Activated gamma-delta T cell treated with Interleukin-2 at 50 U/mL for 16 hours (primary cell): Measurements from ENCODE around the gene DPCD.
"Not testable (repeated sequence)": the region's sequence is repeated elsewhere in the genome, so short reads cannot be mapped to it uniquely, and the experiment has no call there.

ENCODE experiments used
- DNase-seq: peaks from one replicate; pipeline ENCODE4 v3.0.0-alpha.2; 2020

DPCD gene

DNA sequence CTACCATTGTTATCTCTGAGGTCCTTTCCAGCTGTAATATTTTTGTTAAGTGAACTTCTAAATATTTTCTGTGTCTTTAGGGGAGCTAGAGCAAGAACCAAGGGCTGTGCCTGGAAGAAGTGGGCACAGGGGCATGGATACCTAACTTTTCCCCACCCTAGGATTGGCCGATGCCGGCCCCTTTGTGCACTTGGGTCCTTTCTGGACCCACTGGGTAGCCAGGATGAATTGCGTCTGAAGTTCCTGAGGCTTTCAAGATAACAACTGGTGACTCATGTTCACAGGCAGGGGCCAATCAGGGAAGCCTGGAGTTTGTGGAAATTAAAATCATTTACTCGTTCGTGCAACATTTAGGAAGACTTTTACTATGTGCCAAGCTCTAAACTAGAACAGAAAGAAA is 758 bp downstream of the DPCD start:
- no peak for DNase-seq

DNA sequence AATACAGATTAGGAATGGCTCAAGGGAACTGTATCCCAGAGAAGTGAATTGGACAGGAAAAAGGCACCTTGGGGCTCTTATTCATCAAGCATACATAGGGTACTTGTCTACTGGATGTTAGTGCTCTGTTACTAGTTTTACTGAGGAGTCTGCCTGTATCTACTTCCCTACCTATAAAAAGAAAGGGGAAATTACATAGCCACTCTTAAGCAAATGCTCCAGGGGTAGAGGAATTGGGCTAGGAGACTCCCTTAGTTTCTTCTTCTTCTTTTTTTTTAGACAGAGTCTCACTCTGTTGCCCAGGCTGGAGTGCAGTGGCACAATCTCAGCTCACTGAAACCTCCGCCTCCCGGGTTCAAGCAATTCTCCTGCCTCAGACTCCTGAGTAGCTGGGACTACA is 5.2 kb downstream of the DPCD start:
- DNase-seq: not testable (repeated sequence)

DNA sequence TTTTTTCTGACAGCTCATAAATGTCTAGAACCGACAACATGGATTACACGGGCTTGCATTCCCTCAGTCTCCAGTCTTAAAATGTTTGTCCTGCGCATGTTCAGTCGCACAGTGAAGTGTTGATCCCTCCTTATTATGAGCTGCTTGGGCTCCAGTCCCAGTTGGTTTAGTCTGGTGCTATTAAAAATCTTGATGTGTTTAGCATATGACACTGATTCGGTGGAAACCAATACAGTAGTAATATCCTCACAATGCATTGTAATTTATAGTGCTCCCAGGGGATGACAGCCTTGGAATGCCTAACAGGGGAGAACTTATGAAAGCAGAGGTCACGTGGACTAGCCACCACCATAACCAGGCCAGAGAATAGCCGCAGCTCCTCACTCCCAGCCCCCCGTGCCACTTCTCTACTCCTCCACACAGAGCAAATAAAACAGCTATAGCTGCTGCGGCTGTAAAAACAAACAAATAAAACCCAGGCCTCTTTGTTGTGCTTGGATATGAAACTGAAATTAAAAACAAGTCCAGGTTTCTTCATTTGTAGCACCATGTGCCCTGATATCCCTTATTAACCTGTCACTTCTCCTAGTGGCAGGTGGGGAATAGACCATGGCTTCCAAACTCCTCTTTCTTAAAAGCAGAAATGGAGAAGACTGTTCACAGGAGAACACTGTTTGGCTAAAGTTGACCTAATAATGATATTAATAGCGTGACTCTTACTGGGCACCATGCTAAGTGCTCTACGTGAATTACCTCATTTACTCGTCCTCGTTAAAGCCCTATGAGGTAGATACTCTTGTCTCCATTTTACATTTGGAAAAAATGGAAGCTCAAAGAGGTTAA is 7.7 kb downstream of the DPCD start:
- no peak for DNase-seq

DNA sequence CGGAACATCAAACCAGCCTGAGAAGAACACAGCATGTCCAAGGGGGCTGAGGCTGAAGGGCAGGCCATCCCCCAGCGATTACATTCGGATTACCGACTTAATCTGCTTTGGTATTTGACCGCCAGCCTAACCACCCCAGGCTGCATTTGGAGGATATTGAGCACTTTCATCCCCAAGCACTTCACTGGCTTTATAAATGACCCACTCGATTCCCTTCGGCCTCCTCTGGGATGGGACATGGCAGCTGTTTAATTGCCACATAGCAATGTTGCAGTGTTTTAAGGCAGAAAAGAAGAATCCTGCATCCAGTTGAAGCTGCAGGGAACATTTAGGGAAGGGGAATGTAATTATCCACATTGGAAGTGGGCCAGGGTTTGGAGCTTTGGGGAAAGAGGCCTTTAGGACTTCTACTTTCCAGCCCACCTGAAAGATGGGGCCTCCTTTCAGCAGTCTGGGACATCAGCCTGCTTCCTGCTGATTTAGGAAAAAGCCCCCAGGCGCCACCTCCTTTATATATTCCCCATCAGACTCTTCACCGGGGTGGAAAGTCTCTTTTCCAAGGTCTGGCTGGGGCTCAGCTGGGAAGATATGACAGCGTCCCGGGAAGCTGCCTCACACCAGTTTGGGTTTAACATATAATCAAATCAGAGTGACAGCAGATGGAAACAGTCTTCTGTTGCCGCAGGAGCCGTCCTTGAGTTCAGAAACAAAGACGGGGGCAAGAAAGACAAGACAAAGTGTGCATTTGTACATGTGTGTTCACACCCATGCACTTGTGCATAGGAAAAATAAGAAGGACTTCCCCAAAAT is 9.2 kb downstream of the DPCD start:
- no peak for DNase-seq

DNA sequence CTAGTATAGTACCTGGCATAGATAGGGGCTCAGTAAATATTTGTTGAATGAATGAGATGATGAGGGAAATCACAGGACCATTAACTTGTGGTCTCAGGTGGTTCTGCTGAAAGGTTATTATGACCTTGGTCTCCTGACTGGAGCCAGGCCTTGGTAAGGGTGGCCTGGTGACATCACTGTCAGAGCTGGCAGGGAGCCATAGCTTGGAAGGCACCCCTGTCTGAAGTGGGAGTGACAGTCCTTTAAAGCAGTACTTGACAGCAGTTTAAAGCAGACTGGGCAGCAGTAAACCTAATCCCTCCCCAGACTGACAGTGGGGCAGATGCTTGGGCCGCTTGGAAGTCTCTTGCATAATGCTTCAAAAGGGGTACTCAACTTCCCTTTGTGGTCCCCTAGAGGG is 13.4 kb downstream of the DPCD start:
- DNase-seq: no peak

DNA sequence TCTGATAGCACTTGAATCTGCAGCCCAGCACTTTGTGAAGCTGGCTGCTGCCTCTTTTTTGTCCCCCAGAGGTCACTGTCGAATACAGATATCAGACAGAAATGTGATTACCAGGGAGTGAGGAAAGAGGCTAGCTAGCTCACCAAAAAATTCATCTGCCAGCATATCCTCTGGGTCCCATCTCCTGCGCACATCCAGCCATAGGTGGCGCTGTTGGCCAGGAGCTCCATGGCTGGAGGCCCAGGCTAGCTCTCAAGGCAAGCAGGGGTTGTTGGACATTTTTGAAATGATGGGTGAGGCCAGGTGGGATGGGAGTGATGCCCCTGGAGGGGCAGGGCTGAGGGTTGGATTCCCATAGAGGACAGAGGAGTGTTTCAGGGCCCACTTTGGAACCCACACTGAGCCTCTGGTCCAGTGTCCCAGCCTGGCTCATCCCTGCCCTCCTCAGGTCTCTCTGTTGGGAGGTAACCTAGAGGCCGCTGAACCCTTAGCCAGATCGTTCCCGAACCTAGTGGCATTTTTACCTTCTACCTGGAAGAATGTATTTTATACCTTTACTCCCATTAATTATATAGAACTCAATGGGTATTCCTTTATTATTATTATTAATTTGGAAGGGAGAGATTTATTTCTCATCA is 14.8 kb downstream of the DPCD start:
- peak; percentile 12 for DNase-seq

DNA sequence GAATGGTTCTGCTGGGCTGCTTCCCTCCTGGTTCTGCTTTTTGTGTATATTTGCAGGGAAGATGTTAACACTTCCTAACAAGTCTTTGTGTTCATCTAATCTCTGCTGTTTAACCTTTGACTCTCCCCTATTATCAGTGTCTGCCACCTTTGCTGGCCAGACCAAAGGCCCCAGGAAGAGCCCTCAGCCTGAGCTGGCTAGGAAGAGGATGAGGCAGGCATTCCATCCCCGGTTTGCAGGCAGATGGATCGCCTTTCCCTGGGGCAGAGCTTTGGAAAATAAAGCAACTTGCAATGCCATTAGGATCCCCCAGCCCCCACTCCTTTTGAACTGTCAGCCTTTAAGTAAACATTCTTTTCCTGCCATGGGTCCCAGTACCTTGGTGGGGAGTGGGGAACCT is 19.0 kb downstream of the DPCD start:
- DNase-seq: no peak

DNA sequence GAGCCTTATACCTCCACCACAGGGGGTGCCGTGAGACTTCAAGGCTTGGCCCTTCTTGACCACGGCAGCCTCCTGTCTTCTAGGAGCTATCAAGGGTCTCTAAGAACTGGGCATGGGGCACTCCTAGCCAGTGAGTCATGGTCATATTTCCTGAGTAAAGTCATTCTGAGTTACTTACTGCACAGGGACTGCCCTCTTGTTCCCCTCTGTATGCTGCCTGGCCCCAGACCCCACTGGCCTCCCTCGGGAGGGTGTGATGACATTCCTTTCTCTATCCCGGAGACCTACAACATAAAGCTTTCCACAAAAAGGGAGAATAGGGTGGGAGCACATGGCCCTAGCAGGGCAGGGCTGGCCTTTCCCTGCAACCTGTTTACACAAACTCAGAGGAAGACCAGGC is 21.4 kb downstream of the DPCD start:
- no peak for DNase-seq

DNA sequence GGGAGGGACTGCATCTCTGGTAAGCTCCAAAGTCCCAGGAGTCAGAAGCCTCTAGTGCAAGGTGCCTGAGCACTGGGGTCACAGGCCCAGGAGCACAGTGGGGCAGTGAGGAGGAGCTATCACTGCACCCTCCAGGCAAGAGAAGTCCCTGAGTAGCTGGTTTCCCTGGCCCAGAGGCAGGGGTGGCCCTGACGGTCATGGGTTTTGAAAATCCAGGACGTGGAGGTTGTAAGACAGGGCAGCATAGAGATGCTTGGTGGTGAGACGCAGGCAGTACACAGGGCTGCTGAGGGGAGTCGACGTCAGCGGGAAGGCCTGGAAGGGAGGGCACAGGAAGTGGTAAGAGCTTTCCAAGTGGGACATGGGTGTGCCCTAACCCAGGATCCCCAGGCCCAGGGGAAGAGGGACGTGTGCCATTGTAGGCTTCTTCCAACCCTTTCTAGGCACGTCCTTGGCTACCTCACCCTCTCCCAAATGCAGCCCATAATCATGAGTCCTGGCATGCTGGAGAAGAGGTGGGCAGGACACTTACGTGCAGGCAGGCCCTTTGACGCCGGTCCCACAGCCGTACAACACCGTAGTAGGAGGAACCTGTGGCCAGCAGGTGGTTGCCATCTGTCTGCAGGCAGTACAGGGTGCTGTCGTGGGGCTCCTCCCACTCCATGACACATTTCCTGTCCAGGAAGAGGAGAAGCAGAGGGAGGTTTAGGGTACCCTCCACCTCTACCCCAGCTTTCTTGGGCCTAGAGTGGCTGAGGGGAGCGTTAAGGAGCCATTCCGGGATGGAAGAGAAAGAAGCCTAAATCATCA is 23.2 kb downstream of the DPCD start:
- DNase-seq: no peak

DNA sequence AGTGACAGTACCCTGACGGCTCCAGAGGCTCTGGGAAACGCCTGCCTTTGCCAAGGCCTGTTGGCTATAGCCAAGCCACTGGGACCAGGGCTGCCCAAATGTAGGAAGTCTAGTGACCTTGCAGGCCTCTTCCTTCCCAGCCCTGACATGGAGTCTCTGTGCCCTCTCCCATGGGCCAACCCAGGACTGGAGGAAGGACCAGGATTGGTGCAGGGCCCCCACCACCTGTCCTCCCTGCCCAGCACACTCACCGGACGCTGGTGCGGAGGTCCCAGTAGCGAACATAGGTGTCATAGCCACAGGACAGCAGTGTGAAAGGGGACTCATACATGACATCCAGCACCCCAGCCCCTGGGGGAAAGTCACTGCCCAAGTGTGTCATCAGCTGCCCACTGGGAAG is 24.0 kb downstream of the DPCD start:
- DNase-seq: no peak

DNA sequence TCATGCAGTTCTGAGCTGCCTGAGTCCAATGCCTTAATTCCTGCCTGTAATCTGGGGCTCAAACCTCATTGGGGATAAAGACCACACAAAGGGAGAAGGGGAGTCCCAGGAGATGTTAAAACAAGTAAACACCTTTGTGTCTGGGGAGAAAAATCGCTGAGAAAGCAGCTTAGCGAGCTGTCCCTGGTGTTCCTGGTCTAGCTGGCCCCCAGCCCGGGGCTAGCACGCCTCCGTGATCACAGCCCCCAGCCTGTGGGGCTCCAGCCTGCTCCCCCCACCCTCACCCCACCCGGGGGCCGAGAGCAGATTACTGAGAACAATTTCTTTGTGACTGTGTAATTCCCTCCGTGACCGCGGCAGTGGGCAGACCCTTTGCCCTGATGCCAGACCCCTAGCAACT is 24.8 kb downstream of the DPCD start:
- no peak for DNase-seq

DNA sequence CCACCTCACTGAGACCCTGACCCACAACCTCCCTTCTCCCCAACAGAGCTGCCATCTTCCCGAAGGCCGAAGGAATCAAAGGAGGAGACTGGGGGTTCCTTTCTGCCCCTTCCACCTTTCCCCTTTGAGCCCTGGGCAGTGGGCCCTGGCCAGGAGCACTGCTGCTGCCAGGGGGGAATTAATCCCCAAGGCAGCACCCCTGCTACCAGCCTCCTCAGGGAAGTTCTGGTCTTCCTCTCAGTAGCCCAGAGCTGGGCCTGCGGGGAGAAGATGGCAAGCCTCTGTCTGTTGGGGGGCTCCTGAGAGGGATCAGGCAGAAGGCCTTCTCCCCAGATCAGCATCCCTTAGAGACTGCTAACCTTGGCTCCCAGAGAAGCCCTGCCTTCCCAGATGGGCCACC is 25.5 kb downstream of the DPCD start:
- DNase-seq: no peak

DNA sequence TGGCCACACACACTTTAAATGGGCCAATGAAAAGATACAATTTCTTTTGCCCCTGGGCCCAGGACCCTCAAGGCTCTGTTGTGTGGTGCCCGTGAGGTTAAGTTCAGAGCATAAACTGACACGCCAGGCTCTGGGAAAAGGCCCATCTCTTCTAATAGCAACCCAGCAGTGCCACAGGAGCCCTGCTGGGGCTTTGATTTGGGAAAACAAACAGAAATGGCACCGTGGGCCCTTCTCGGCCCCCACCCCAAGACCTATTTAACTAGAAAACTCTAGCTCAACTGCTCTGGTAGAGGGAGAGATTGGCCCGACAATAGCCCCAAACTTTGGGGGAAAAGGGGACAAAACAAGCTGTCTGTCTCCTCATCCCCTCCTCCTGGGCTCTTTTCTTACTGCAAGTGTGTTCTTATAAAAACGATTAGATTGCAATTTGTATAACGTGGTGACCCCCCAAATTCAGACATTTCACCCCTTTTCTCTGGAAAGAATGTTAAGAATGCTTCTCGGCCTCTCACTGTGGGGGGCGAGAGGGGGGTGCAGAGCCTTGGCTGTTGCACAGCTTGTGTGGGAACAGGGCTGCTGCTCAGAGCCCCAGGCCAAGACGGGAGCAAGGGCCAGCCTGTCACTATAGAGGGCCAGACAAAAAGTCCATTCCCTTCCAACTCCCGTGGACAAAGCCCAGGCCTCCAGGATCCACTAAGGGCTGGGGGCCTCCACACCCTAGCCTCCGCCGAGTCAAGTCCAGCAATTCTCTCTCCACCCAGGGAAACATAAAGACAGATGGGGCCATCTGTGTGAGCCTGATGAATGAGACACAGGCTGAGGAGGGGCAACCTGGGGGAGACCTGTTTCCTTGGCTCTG is 26.8 kb downstream of the DPCD start:
- no peak for DNase-seq

DNA sequence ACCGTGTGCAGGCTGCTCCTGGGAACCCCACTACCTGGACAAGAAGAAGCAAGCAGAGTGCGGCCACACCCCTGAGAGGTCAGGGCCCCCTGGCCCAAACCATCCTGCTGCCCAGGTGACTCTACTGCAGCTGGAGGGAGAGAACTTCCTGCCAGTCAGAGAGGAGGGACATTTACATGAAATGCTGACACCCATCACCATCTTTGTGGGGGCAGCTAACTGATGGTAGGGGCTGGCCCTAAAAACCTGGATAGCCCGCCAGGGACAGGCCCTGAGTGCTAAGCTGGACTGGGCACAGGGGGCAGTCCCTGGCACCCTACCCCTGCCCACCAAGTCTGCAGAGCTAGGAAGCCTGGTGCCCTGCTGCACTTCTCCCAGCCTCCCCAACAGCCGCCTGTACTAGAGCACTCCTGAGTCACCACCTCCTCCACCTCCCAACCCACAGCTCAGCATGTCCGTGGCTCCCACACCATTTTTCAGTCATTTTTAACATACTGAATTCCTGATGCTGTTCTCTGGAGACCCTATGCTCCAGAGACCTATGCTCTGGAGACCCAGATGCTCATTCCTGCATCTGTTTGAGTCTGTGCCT is 27.5 kb downstream of the DPCD start:
- no peak for DNase-seq

DNA sequence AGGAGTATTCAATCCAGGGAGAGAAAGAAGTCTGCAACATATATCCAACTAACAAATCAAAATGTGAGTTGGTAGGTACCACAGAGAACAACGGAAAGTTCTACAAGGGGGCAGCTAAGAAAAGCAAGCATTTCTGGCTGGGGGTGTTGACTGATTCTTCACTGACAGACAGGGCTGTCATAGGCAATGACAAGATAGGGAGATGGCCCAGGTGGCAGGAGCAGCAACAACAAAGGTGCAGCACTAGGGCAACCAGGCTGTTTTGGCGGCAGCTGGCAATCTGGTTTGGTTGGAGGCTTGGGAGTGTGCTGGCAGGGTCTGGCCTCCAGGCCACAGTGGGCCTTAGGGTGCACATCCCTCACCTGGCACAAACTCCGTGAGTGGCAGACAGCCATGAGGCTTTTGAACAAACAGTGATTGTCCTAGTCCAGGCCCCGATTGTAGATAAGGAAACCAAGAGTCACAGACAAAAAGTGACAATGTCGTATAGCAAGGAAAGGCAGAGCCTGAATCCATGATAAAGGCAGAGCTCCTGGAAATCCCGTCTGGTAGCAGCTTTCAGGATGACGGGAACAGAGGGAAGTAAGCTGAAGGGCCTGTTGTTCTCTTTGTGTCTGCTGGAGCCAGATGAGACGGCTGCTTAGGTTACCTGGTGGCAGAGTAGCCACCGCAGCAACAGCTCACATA is 28.4 kb downstream of the DPCD start:
- DNase-seq: no peak

DNA sequence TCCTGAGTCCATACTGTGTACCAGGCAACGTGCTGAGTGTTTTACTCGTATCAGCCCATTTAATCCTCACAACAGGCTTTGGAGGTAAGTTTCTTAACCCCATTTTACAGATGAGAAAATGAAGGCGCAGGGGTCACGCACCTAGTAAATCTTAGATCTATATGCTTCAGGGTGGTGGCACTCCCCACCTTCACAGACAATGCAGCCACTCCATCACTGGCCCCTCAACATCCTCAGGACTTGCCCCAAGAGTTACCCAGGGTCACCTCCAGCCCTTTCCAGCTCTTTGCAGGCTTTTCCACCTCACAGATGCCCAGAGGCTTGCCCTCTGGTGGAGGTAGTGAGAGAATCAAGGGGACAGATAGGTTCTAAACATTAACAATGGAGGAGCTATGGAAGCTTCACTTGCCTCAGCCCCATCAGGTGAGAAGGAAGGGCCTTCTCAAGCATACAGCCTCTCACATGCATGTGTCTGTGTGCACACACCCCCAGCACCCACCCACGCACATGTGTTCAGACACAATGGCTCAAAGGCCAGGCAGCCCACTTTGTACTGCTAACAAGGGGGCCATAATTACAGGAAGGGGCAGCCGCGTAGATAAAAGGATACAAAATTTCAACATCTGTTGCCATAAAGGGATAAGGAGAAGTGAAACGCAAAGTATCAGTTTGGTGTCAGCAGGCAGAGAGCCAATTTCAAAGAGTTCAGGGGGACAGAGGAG is 29.1 kb downstream of the DPCD start:
- DNase-seq: no peak

DNA sequence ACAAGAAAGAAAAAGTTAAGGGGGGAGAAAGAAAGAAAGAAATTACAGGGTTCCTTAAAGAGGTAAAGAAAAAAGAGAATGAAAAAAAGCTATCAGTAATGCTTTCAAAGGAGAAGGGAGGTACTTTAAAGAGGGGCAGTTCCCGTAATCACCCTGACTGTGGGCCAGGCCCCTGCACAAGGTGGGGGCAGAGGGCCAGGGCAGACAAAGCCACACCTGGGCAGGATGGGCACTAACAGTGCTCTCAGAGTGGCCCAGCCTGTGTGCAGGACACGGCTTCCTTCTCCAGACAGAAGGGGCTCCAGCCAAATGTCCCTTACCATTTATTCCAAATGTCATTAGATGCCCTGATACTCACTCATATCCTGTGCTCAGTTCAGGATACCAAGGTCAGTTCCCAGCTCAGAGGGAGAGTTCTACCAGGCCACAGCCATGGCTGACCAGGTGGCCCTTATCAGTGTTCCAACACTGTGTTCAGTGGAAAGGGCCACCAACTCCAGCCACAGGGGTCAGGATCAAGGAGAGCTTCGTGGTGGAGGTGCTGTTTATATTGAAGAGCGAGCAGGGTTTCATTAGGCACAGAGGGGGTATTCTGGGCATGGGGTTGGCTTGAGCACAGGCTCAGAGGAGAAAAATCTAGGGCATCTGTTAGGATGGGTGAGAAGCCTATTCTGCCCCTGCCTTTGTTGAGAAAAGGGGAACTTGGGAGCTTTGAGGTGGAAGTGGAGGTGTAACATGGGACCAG is 29.9 kb downstream of the DPCD start:
- no peak for DNase-seq

DNA sequence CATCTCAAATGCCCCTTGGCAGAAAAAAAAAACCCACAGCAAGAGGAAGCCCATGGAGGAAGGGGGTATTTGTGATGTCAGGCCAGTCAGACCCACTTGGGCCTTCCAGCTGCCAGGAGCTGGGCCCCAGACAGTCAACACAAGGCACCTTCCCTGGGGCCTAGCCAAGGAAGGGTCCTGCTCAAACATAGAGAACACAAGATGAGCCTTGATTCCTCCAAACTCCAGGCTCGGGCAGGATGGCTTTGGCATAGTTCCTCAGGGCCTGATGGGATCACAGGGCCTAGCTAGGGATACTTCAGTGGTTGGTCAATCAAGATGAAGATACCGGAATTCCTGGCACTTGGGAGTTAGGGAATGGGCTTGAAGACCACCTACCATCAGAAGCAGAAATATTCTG is 30.8 kb downstream of the DPCD start:
- no peak for DNase-seq

DNA sequence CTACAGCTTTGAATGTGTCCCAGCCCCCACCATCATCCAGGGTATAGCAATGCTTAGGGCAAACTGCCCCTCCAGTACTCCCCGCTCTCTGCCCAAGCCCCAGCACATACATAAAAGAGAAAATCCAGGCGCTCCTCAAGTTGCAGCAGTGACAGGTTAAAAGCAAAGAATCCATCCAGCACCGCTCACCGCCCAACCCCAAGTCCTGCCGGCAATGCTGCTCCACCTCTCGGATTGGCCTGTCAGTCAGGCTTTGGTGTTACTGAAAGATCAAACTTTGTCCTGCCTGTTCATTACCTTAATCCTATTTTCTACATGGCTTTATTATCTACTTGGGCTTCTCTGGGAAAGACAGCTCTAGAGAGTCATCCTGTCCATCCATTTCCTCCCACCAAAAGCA is 31.9 kb downstream of the DPCD start:
- DNase-seq: no peak

DNA sequence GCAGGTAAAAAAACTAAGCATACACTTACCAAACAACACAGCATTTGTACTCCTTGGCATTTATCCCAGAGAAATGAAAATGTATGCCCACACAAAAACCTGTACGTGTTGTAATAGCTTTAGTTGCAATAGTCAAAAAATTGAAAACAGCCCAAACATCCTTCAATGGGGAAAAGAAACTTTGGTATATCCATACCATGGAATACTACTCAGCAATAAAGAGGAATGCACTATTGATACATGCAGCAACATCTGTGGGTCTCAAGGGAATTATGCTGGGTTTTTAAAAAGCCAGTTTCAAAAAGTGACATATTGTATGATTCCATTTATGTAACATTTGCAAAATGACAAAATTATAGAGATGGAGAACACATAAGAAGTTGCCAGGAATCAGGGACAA is 35.4 kb downstream of the DPCD start:
- no peak for DNase-seq
